ENCODE measurements around the gene FPR1.

DNA sequence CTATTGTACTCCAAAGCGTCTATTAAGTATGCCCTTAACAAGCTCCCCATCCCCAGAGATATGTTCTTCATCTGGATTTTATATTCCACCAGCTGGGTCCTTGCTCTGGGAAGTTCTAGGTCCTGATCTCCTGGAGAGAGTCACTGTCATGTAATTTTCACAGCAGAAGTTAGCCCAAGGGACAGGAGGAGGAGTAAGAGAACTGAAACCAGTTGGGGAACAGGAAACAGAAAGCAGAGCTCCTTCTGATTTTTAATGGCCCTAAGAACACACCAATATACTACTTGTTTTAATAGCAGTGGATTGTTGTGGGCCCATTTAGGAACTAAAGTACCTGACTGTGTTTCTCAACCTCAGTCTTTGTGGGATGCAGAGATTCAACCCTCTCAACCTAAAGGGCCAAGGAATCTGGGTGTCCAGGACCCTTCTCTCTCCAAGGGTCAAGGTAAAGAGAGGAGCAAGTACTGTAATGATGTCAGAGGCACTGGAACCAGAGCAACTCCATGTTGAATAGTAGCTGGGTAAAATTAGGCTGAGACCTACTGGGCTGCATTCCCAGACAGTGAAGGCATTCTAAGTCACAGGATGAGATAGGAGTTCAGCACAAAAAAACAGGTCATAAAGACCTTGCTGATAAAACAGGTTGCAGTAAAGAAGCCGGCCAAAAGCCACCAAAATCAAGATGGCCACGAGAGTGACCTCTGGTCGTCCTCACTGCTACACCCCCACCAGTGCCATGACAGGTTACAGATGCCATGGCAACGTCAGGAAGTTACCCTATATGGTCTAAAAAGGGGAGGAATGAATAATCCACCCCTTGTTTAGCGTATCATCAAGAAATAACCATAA, 35.2 kb upstream of the FPR1 start:
- TF ChIP-seq POLR2A (IDR thresholded peaks at IDR 0.05; ENCODE audit: insufficient read depth in 1 of 2, low read depth in 2 of 2, low read length in 2 of 2) (no peak), CHD4 (IDR thresholded peaks at IDR 0.05; ENCODE audit: borderline replicate concordance, low read length) (no peak), CEBPB (IDR thresholded peaks at IDR 0.05; ENCODE audit: borderline replicate concordance, low read depth, low read length) (no peak), RAD21 (CRISPR knock-in tag; IDR thresholded peaks at IDR 0.05) (no peak), ZNF773 (CRISPR knock-in tag; IDR thresholded peaks at IDR 0.05; ENCODE audit: borderline replicate concordance) (no peak), ZNF792 (CRISPR knock-in tag; IDR thresholded peaks at IDR 0.05) (no peak), MXI1 (IDR thresholded peaks at IDR 0.05; ENCODE audit: borderline replicate concordance, low read depth, low read length) (no peak), ZNF605 (CRISPR knock-in tag; IDR thresholded peaks at IDR 0.05) (no peak), HDAC6 (IDR thresholded peaks at IDR 0.05; ENCODE audit: low read depth, low read length) (no peak), CTCF (CRISPR knock-in tag; IDR thresholded peaks at IDR 0.05) (no peak), PHF8 (CRISPR knock-in tag; IDR thresholded peaks at IDR 0.05) (no peak), ZNF121 (CRISPR knock-in tag; IDR thresholded peaks at IDR 0.05) (no peak), U2AF2 (IDR thresholded peaks at IDR 0.05; ENCODE audit: low read depth, low read length) (no peak)
